Psoas muscle (tissue), 8 donors: ENCODE measurements around the gene OAF. TPM values are rescaled to one million over a fixed set of nuclear protein-coding genes. Genes with fewer than 3 reads are reported as not detected.
A peak's percentile ranks its signal among the peaks of the same experiment; 100 is the strongest.

ENCODE experiments used
- ATAC-seq, 4 donors: fragments of 200-7000 bp; cut with Tn5 transposase; one replicate each; pipeline ENCODE4 v1.9.1; 2020; ENCODE audit warnings: moderate library complexity in 3 of 4, mild to moderate bottlenecking in 2 of 4
- DNase-seq, 2 donors: peaks; one replicate each; pipeline ENCODE4 v3.0.0-alpha.2; 2020
- H3K27ac ChIP-seq: fragments of 200-600 bp; one replicate; pipeline ENCODE4 v1.8.0; 2022
- H3K27me3 ChIP-seq, 3 donors: fragments of 200-600 bp in 1 of 3; one replicate each; pipeline versions ENCODE4 v1.6.1 to v1.8.0; 2013 to 2022; ENCODE audit warnings: low read length in 2 of 3, mild to moderate bottlenecking in 2 of 3, moderate library complexity in 1 of 3; ENCODE audit not compliant: insufficient read depth in 3 of 3
- H3K36me3 ChIP-seq, 2 donors: fragments of 200-600 bp in 1 of 2; one replicate each; pipeline versions ENCODE4 v1.6.1 to v1.8.0; 2013 to 2022; ENCODE audit warnings: low read depth in 1 of 2, mild to moderate bottlenecking in 1 of 2, moderate library complexity in 1 of 2; ENCODE audit not compliant: insufficient read depth in 1 of 2
- H3K4me1 ChIP-seq: fragments of 200-600 bp; one replicate; pipeline ENCODE4 v1.8.0; 2022
- H3K4me3 ChIP-seq: fragments of 200-600 bp; one replicate; pipeline ENCODE4 v1.8.0; 2022; ENCODE audit warnings: mild to moderate bottlenecking
- H3K9me3 ChIP-seq: fragments of 200-600 bp; one replicate; pipeline ENCODE4 v1.8.0; 2022
- WGBS, 3 donors: extraction: QIAGEN DNeasy Blood & Tissue Kit; methylation state at CpG; one replicate each; pipeline versions ENCODE4 v1.1.6 to v1.1.7; 2013; 5-methylcytosine and 5-hydroxymethylcytosine counted together
- intact Hi-C, 2 donors: fragments of 100-400 bp; cut with DNase I; formaldehyde crosslinking; loops; one replicate each; pipeline versions ENCODE4 v1.11.0 to v1.14.2; 2022
- polyA plus RNA-seq, 3 donors: library from polyadenylated mRNA; stranded (reverse); fragments of 200-250 nt; gene quantifications; one replicate each; pipeline ENCODE4 v1.2.3, GENCODE V29; 2013
- total RNA-seq, 4 donors: library from RNA; stranded (reverse); fragmentation: NEBNext Ultra II Directional in 2 of 4; extraction: Animal tissue kit (Norgen Biotek cat#: 25700) in 2 of 4; gene quantifications; one replicate each; pipeline versions ENCODE4 v1.2.1 to v1.2.4, GENCODE V29; 2021 to 2023
- TF ChIP-seq, protein P1 (sequence below): fragments of 200-600 bp; IDR thresholded peaks from one replicate; pipeline ENCODE4 v1.8.0; 2022; ENCODE audit warnings: antibody characterized with exemption
- donor health status: healthy with polysubstance abuse.
- donor health status: DM: no; HTN: no; CAD: no; lungs with moderate emphysema.
- donor health status: Bipolar disorder and iron deficiency.
- donor health status: healthy.
- donor health status: DM: yes; HTN: yes; CAD: no.
- donor health status: DM: no; HTN: no; CAD: no.
- donor health status: DM: no; HTN: no; CAD: no.
- donor health status: DM: yes; HTN: yes; CAD: no.

OAF gene
- total and polyA plus RNA-seq, 7 donors, result 3.2 to 15.3 (median 8.1) TPM

DNA sequence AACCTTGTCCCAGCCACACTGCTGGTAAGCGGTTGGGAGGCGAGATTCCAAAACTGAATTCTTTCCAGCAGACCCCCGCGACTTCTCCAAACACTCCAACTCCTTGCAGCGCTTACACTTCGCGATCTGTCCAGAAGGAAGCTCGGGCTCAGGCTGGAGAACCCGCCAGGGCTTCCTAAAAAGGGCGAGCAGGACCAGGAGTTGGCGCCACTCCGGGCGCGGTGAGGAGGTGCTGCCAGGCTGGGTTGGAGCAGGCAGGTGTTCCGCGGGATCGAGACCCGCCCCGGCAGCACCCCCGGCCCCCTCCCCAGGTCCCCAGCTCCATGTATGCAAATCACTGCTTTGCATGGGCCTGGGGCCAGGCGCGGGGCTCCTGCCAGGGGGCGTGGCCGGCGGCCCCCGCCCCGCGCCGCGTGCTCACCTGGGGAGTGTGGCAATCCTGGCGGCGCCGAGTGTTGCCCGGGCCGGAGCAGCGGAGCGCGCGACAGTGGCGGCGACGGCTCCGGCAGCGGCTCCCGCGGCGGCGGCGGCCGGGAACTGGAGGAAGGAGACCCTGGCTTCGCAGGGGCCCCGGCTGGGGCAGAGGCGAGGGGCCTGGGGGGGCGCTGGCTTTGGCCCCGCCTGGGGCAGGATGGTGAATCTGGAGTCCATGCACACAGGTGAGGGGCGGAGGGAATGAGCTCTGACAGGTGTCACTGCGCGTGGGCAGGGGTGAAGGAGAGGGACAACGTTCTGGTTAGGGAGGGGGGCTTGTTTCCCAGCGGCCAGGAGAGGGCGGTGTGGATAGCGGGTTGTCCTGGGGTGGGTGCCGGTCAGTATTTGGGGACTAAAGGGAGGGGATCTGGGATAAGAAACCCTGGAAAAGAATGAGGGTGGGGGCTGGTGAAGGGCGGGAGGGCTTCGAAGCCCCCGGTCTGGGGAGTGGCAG lies 29.1 kb downstream of the OAF start, which contains the start of gene POU2F3:
POU2F3 (plus strand) TSS at position 428 of the 928 bp plus-strand sequence; CDS start at position 632, 204 bp downstream.
- WGBS, 3 donors, result 7 to 8% (median 7%) methylated on average over 45 to 66 of the region's 66 CpGs
- intact Hi-C loops, result no loop called here
- H3K4me3 ChIP-seq, result no peak within 1 kb of the TSS

GRCh38 chr11:120240866-120241265 lies 30.0 kb downstream of the OAF start:
- WGBS, 3 donors, result 84 to 96% (median 95%) methylated on average over 2 of the region's 2 CpGs
- ATAC-seq, result no peak

More for the DNA sequence above, 29.1 kb downstream of the OAF start, which contains the start of gene POU2F3:
- Histone ChIP-seq H3K4me1 (no peaks in the 10 kb centered on the region), H3K9me3 (no peaks in the 10 kb centered on the region), H3K36me3 (no peaks in the 10 kb centered on the region), H3K27me3 (peaks cover 0 to 61% (median 7%) of the 10 kb centered on the region in 3 donors), H3K27ac (no peak within 1 kb of the TSS)
- no peak for ATAC-seq
- peak in 1 of 2 donors; percentile 34 for DNase-seq
- TF ChIP-seq, protein P1, sequence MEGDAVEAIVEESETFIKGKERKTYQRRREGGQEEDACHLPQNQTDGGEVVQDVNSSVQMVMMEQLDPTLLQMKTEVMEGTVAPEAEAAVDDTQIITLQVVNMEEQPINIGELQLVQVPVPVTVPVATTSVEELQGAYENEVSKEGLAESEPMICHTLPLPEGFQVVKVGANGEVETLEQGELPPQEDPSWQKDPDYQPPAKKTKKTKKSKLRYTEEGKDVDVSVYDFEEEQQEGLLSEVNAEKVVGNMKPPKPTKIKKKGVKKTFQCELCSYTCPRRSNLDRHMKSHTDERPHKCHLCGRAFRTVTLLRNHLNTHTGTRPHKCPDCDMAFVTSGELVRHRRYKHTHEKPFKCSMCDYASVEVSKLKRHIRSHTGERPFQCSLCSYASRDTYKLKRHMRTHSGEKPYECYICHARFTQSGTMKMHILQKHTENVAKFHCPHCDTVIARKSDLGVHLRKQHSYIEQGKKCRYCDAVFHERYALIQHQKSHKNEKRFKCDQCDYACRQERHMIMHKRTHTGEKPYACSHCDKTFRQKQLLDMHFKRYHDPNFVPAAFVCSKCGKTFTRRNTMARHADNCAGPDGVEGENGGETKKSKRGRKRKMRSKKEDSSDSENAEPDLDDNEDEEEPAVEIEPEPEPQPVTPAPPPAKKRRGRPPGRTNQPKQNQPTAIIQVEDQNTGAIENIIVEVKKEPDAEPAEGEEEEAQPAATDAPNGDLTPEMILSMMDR, result no peak

GRCh38 chr11:120241277-120241676 lies 30.4 kb downstream of the OAF start:
- WGBS, 3 donors, result 72 to 84% (median 77%) methylated on average over 7 of the region's 7 CpGs
- TF ChIP-seq, protein P1, result no peak
- intact Hi-C loops, result no loop called here
- DNase-seq, result no peak
- Histone ChIP-seq H3K27me3 (peaks cover 0 to 61% (median 10%) of the 10 kb centered on the region in 3 donors), H3K9me3 (no peaks in the 10 kb centered on the region), H3K4me1 (no peaks in the 10 kb centered on the region), H3K4me3 (no peak overlapping the region), H3K36me3 (no peaks in the 10 kb centered on the region), H3K27ac (no peak overlapping the region)
- no peak for ATAC-seq

More at GRCh38 chr11:120240866-120241265, 30.0 kb downstream of the OAF start:
- H3K27ac ChIP-seq, result no peak overlapping the region
- no peaks in the 10 kb centered on the region for H3K36me3 ChIP-seq
- intact Hi-C loops, result no loop called here
- no peak overlapping the region for H3K4me3 ChIP-seq
- no peaks in the 10 kb centered on the region for H3K9me3 ChIP-seq
- no peaks in the 10 kb centered on the region for H3K4me1 ChIP-seq
- H3K27me3 ChIP-seq, result peaks cover 0 to 61% (median 10%) of the 10 kb centered on the region in 3 donors
- no peak for DNase-seq
- TF ChIP-seq, protein P1, result no peak

DNA sequence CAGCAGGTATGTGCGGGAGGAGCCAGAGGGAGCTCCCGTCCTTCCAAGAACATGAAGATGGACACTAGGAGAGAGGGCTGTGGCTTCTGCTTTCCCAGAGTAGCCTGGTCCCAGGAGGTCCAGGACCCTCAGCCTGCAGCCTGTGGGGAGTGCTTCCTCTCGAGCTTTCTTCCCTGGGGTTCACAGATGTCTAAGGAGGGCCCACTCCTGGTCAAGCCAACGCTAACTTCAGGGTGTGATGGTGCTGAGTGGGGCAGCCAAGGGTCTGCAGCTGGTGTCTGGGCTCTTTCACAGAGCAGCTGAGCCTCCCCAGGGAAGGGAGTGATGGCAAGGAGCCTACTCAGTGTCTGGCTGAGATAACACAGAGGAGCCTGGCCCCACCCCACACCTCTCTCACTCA lies 32.4 kb downstream of the OAF start:
- H3K4me3 ChIP-seq, result no peak overlapping the region
- H3K36me3 ChIP-seq, result no peaks in the 10 kb centered on the region
- 20 to 52% (median 46%) methylated on average over 2 to 4 of the region's 4 CpGs for WGBS, 3 donors
- intact Hi-C loops, result no loop called here
- ATAC-seq, result no peak
- no peak for DNase-seq
- no peak overlapping the region for H3K27ac ChIP-seq
- no peaks in the 10 kb centered on the region for H3K9me3 ChIP-seq
- H3K4me1 ChIP-seq, result no peaks in the 10 kb centered on the region
- TF ChIP-seq, protein P1, result no peak
- H3K27me3 ChIP-seq, result peaks cover 0 to 67% (median 10%) of the 10 kb centered on the region in 3 donors
